GM12865 (cell line): ENCODE data around the gene LARP4B.
"Not testable (repeated sequence)": the region's sequence is repeated elsewhere in the genome, so short reads cannot be mapped to it uniquely, and the experiment has no call there.

Source experiments
- DNase-seq: peaks from one replicate; pipeline ENCODE4 v3.0.0; 2010; ENCODE audit warnings: low read depth
- H3K4me3 ChIP-seq: 2 replicates; pipeline ENCODE4 v1.5.1; 2011; ENCODE audit warnings: mild to moderate bottlenecking, low read depth, low read length, control low read depth
- CTCF ChIP-seq: IDR thresholded peaks from 2 replicates; pipeline ENCODE4 v1.5.1; 2011; ENCODE audit warnings: low read length, control low read depth, low read depth, inconsistent platforms; ENCODE audit not compliant: insufficient read depth; ENCODE audit errors: missing control alignments

Gene LARP4B

DNA sequence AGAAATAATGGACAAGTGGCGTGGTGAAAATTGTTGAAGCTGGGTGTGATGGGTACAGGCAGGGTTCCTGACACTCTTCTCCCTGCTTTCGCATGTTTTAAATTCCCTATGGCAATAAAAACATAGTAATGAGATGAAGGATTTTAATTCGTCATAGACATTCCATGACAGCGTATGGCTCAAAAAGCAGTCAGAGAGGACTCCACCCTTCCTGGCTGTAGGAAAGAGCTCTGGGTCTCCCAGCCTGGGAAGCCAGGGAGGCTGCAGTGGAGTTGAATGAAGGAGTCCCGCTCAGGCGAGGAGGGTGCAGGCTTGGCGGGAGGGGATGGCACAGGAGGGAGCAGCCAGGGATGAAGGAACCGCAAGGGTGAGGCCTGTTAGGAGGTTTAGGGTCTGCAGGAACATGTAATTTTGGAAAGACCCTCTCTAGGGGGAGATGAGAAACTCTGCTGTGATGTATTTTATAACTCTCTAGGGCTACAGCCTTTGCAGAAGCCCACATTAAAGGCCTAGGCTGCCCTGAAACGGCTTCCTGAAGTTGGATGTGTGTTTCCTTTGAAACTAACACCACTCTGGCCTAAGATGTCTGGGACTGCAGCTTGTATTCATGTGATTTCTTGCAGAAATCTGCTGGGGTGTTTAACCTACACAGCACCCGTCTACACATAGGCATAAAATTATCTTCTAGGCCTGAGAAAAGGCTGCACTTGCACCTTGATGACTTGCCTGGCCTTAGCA, 7.6 kb upstream of the LARP4B start:
- H3K4me3 ChIP-seq = no peak overlapping the region
- DNase-seq = no peak
- TF ChIP-seq CTCF = no peak

GRCh38 chr10:934746-935406, 3.4 kb upstream of the LARP4B start:
- no peak for TF ChIP-seq CTCF
- no peak for DNase-seq

DNA sequence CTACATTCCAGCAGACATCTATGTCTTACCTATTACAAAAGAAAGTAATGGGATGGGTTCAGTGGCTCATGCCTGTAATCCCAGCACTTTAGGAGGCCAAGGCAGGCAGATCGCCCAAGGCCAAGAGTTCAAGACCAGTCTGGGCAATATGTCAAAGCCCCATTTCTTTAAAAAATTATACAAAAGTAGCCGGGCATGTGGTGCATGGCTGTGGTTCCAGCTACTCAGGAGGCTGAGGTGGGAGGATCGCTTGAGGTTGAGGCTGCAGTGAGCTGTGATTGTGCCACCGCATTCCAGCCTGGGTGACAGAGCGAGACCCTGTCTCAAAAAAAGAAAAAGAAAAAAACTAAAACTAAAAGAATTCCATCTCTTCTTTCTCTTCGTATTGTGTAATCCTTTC, 2.7 kb upstream of the LARP4B start:
- H3K4me3 ChIP-seq, DNase-seq: not testable (repeated sequence)

More at GRCh38 chr10:934746-935406, 3.4 kb upstream of the LARP4B start:
- H3K4me3 ChIP-seq = no peak overlapping the region

DNA sequence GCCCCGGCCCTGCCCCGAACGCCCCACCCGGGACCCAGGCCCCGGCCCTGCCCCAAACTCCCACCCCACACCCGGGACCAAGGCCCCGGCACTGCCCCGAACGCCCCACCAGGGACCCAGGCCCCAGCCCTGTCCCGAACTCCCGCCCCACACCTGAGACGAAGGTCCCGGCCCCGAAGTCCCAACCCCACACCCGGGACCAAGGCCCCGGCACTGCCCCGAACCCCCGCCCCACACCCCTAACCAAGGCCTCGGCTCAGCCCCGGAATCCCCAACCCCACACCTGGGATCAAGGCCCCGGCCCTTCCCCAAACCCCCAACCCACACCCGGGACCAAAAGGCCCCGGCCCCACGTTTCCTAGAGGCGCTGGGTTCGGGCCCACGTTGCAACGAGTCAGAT, 1.1 kb upstream of the LARP4B start:
- peak overlapping the region; percentile 9; the same call in 1 of the 2 replicates for H3K4me3 ChIP-seq
- no peak for DNase-seq
- no peak for TF ChIP-seq CTCF

DNA sequence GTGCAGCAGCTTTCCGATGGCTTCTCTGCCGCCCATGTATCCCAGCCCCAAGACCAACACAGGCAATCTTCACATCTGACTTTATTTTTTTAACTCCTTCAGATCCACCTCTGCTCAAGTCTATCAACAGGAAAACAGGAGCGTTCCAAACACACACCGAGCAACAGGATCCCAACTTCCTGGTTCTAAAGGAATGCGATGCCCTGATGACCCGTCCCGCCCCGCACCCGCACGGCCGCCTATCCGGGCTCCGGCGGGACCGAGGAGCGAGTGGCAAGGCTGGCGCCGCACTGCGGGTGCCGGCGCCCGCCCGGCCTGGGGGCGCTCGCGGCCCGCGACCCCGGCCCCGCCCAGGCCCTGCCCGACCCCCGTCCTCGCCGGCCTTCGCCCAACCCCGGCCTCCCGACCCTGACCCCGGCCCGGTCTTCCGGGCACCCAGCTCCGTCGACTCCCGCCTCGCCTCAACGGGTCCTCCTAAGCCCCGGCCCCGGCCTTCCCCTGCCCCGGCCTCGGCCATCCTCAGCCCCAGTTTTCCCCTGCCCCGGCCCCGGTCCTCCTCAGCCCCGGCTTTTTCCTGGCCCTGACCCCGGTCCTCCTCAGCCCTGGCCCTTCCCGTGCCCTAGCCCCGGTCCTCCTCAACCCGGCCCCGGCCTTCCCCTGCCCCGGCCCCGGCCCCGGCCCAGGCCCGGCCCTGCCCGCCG, 730 bp downstream of the LARP4B start:
- no peak for TF ChIP-seq CTCF
- peak overlapping the region; percentile 95 for H3K4me3 ChIP-seq
- peak; percentile 33 for DNase-seq

- TF ChIP-seq CTCF = no peak
- peak overlapping the region; percentile 95 for H3K4me3 ChIP-seq
- peak; percentile 73 for DNase-seq
These were observed 1.4 kb downstream of the LARP4B start for GRCh38 chr10:929960-930624.

DNA sequence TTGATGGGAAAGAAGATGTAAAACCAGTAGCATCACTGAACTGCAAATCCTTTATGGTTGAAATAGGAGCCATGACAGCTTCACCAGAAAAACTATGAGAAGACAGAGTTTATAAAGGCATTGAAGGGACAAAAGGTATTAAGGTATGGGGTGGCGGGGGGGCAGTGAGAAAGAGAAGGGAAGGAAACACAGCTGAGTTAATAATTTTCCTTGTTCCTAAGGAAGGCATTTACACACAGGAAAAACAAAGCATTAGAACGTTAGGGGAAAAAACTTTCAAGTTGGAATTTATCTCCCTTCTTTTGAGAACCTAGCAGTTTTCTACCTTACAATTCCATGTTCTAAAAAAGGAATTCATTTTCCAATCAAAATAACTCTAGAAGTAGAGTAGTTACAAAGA, 4.4 kb downstream of the LARP4B start:
- no peak for DNase-seq
- TF ChIP-seq CTCF = no peak
- H3K4me3 ChIP-seq = no peak overlapping the region
